ENCODE results near the gene GHITM.

DNA sequence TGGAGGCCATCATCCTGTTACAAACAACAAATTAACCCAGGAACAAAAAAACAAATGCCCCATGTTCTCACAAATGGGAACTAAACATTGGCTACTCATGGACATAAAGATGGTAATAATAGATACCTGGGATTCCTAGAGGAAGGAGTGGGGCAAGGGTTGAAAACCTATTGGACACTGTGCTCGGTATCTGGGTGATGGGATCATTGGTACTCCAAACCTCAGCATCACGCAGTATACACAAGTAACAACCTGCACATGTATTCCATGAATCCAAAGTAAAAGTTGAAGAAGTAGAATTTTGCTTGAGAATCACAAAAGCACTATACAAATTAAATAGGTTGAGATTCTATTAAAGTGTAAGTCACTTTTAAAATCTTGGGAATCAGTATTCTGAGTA, 16.7 kb downstream of the GHITM start:
- TF ChIP-seq POLR2AphosphoS5 (IDR thresholded peaks at IDR 0.05; ENCODE audit: low read depth, low read length): no peak
- no peak for TF ChIP-seq POLR2A (IDR thresholded peaks at IDR 0.05; ENCODE audit: low read depth, low read length)

Data from GM12891 (cell line).